ENCODE results near the gene RFX8.

GRCh38 chr2:101388232-101388631 is 86.7 kb downstream of the RFX8 start:
- TF ChIP-seq ELK4 (CRISPR knock-in tag; IDR thresholded peaks at IDR 0.05; ENCODE audit: borderline replicate concordance), result no peak
- TF ChIP-seq CTCF (CRISPR knock-in tag; IDR thresholded peaks at IDR 0.05), result no peak
- no peak for TF ChIP-seq CSRNP2 (CRISPR knock-in tag; conservative IDR thresholded peaks at IDR 0.05; ENCODE audit: low read depth)
- no peak for TF ChIP-seq ZBTB26 (CRISPR knock-in tag; IDR thresholded peaks at IDR 0.05; ENCODE audit: borderline replicate concordance)
- no peak for TF ChIP-seq CHD2 (IDR thresholded peaks at IDR 0.05; ENCODE audit: low read depth, low read length)
- no peak for TF ChIP-seq MYNN (CRISPR knock-in tag; IDR thresholded peaks at IDR 0.05; ENCODE audit: low read depth)
- no peak for TF ChIP-seq ZNF354B (CRISPR knock-in tag; IDR thresholded peaks at IDR 0.05)
- TF ChIP-seq DMAP1 (CRISPR knock-in tag; IDR thresholded peaks at IDR 0.05), result no peak
- TF ChIP-seq POLR2A (IDR thresholded peaks at IDR 0.05; ENCODE audit: insufficient read depth in 1 of 2, low read depth in 2 of 2, low read length in 2 of 2), result no peak
- no peak for TF ChIP-seq ZNF563 (CRISPR knock-in tag; IDR thresholded peaks at IDR 0.05)
- TF ChIP-seq CEBPB (IDR thresholded peaks at IDR 0.05; ENCODE audit: borderline replicate concordance, low read depth, low read length), result no peak
- TF ChIP-seq BRCA1 (CRISPR knock-in tag; IDR thresholded peaks at IDR 0.05), result no peak
- TF ChIP-seq UBTF (CRISPR knock-in tag; IDR thresholded peaks at IDR 0.05), result no peak
- no peak for TF ChIP-seq ZFP1 (CRISPR knock-in tag; IDR thresholded peaks at IDR 0.05)
